Osteocyte (in vitro differentiated cells): Measurements from ENCODE around the gene ASCC2. TPM values are rescaled to one million over a fixed set of nuclear protein-coding genes. Genes with fewer than 3 reads are reported as not detected.

Experiments
- DNase-seq: peaks from one replicate; pipeline ENCODE4 v3.0.0; 2021; ENCODE audit warnings: mixed read lengths; ENCODE audit not compliant: unreplicated experiment; ENCODE audit errors: extremely low spot score
- H3K27ac Mint-ChIP-seq: one replicate; pipeline ENCODE4 v1.8.0; 2021; ENCODE audit warnings: mild to moderate bottlenecking, mixed read lengths; ENCODE audit not compliant: unreplicated experiment
- H3K27me3 Mint-ChIP-seq: one replicate; pipeline ENCODE4 v1.8.0; 2021; ENCODE audit warnings: mixed read lengths; ENCODE audit not compliant: unreplicated experiment
- H3K36me3 Mint-ChIP-seq: one replicate; pipeline ENCODE4 v1.8.0; 2021; ENCODE audit warnings: mixed read lengths; ENCODE audit not compliant: unreplicated experiment
- H3K4me1 Mint-ChIP-seq: one replicate; pipeline ENCODE4 v1.8.0; 2021; ENCODE audit warnings: mixed read lengths; ENCODE audit not compliant: unreplicated experiment
- H3K4me3 Mint-ChIP-seq: one replicate; pipeline ENCODE4 v1.8.0; 2021; ENCODE audit warnings: mild to moderate bottlenecking, moderate library complexity, mixed read lengths; ENCODE audit not compliant: unreplicated experiment
- H3K9me3 Mint-ChIP-seq: one replicate; pipeline ENCODE4 v1.8.0; 2021; ENCODE audit warnings: mixed read lengths; ENCODE audit not compliant: unreplicated experiment
- CTCF ChIP-seq: fragments of 200-600 bp; sonication (generic); IDR thresholded peaks from 2 replicates; pipeline ENCODE4 v1.5.0; 2021; ENCODE audit warnings: antibody characterized with exemption, mild to moderate bottlenecking, moderate library complexity
- total RNA-seq: library from RNA; stranded (reverse); gene quantifications from 2 replicates; pipeline ENCODE4 v1.2.1, GENCODE V29; 2021

The ASCC2 gene
- total RNA-seq, 1 donor from 2014 or later: 49.4 TPM

- Mint-ChIP-seq H3K4me1 (no peaks in the 10 kb centered on the region), H3K4me3 (no peak overlapping the region), H3K36me3 (peaks cover 14% of the 10 kb centered on the region), H3K27me3 (no peaks in the 10 kb centered on the region), H3K9me3 (no peaks in the 10 kb centered on the region), H3K27ac (no peak overlapping the region)
- TF ChIP-seq CTCF: no peak
- DNase-seq: no peak
Observed at GRCh38 chr22:29750029-29750428, 88.0 kb downstream of the ASCC2 start.

GRCh38 chr22:29748248-29748893 is 89.7 kb downstream of the ASCC2 start:
- H3K9me3 Mint-ChIP-seq: no peaks in the 10 kb centered on the region
- no peak for TF ChIP-seq CTCF
- H3K27me3 Mint-ChIP-seq: no peaks in the 10 kb centered on the region
- no peak overlapping the region for H3K27ac Mint-ChIP-seq
- H3K4me1 Mint-ChIP-seq: no peaks in the 10 kb centered on the region
- peaks cover 14% of the 10 kb centered on the region for H3K36me3 Mint-ChIP-seq
- no peak overlapping the region for H3K4me3 Mint-ChIP-seq
- DNase-seq: no peak

- H3K4me3 Mint-ChIP-seq: no peak overlapping the region
Observed at GRCh38 chr22:29747832-29748231, 90.2 kb downstream of the ASCC2 start.

GRCh38 chr22:29744902-29745301 is 93.2 kb downstream of the ASCC2 start:
- no peak for TF ChIP-seq CTCF
- no peaks in the 10 kb centered on the region for H3K27me3 Mint-ChIP-seq
- no peak overlapping the region for H3K27ac Mint-ChIP-seq
- H3K4me3 Mint-ChIP-seq: no peak overlapping the region
- H3K9me3 Mint-ChIP-seq: no peaks in the 10 kb centered on the region
- peaks cover 20% of the 10 kb centered on the region for H3K36me3 Mint-ChIP-seq
- no peak for DNase-seq
- no peaks in the 10 kb centered on the region for H3K4me1 Mint-ChIP-seq

More at GRCh38 chr22:29747832-29748231, 90.2 kb downstream of the ASCC2 start:
- Mint-ChIP-seq H3K27ac (no peak overlapping the region), H3K9me3 (no peaks in the 10 kb centered on the region), H3K4me1 (no peaks in the 10 kb centered on the region), H3K36me3 (peaks cover 14% of the 10 kb centered on the region), H3K27me3 (no peaks in the 10 kb centered on the region)
- DNase-seq: no peak
- TF ChIP-seq CTCF: no peak

- no peaks in the 10 kb centered on the region for H3K9me3 Mint-ChIP-seq
- peaks cover 14% of the 10 kb centered on the region for H3K36me3 Mint-ChIP-seq
- H3K27me3 Mint-ChIP-seq: no peaks in the 10 kb centered on the region
- DNase-seq: no peak
- H3K4me1 Mint-ChIP-seq: no peaks in the 10 kb centered on the region
- no peak overlapping the region for H3K27ac Mint-ChIP-seq
- no peak overlapping the region for H3K4me3 Mint-ChIP-seq
- no peak for TF ChIP-seq CTCF
Observed at GRCh38 chr22:29742326-29742725, 95.7 kb downstream of the ASCC2 start.
